HCT116 (cell line): Measurements from ENCODE around the gene SLC29A1. TPM values are rescaled to one million over a fixed set of nuclear protein-coding genes. Genes with fewer than 3 reads are reported as not detected.
A peak's percentile ranks its signal among the peaks of the same experiment; 100 is the strongest.

ENCODE experiments used
- ATAC-seq: fragments of 200-7000 bp; cut with Tn5 transposase; 2 replicates; pipeline ENCODE4 v1.9.1; 2020; ENCODE audit warnings: mild to moderate bottlenecking, moderate library complexity
- BruUV-seq: library from RNA; stranded (reverse); fragments of 400-500 nt; replicated peaks from 2 replicates; lab custom pipeline; 2021; lab: Mats Ljungman, UMichigan
- CTCF ChIA-PET: fragments of 300-600 bp; sonication (Branson Sonifier 250); formaldehyde crosslinking; loops from one replicate; lab custom pipeline; 2021; ENCODE audit warnings: antibody characterized with exemption; lab: Charles Lee
- POLR2A ChIA-PET: fragments of 300-600, 350-600 bp; sonication (Branson Sonifier 250); formaldehyde crosslinking; loops from one replicate; lab custom pipeline; 2021; ENCODE audit warnings: antibody characterized with exemption; lab: Charles Lee
- RAD21 ChIA-PET, 2 experiments: fragments of 300-600 bp; sonication (Branson Sonifier 250); formaldehyde crosslinking; loops; one replicate each; lab custom pipeline; 2023; ENCODE audit warnings: low total read pairs in 2 of 2; ENCODE audit not compliant: uncharacterized antibody in 2 of 2, unreplicated experiment in 2 of 2, low non-redundant PET in 1 of 2; lab: Charles Lee
- DNase-seq: peaks from one replicate; pipeline ENCODE4 v3.0.0-alpha.2; 2010; ENCODE audit warnings: low read depth, low spot score
- H2AFZ ChIP-seq: fragments of 200-600 bp; shearing (Covaris generic), sonication (generic); 2 replicates; pipeline ENCODE4 v1.6.1; 2017; ENCODE audit warnings: low read depth, mixed run types, mixed read lengths, antibody characterized with exemption, low read length; ENCODE audit not compliant: poor library complexity, severe bottlenecking
- H3K27ac ChIP-seq: 2 replicates; pipeline ENCODE4 v1.5.1; 2012; ENCODE audit warnings: low read depth, low read length
- H3K27me3 ChIP-seq: fragments of 200-600 bp; sonication (generic); 2 replicates; pipeline ENCODE4 v1.6.1; 2016; ENCODE audit warnings: mixed run types, low read length, mixed read lengths; ENCODE audit not compliant: insufficient read depth
- H3K36me3 ChIP-seq, 2 experiments: fragments of 200-500 bp in 1 of 2; fragments of 200-600 bp in 1 of 2; sonication (Bioruptor generic) in 1 of 2; sonication (generic) in 1 of 2; 2 replicates each; pipeline versions ENCODE4 v1.5.1 to v1.6.1; 2014 to 2016; ENCODE audit warnings: low read length in 2 of 2, inconsistent platforms in 1 of 2, mixed read lengths in 1 of 2, mixed run types in 1 of 2; ENCODE audit not compliant: insufficient read depth in 2 of 2, control insufficient read depth in 1 of 2
- H3K4me1 ChIP-seq, 2 experiments: fragments of 200-600 bp in 1 of 2; sonication (generic) in 1 of 2; 2 replicates each; pipeline versions ENCODE4 v1.5.1 to v1.6.1; 2012 to 2017; ENCODE audit warnings: low read length in 2 of 2, inconsistent platforms in 1 of 2, mild to moderate bottlenecking in 1 of 2, mixed read lengths in 1 of 2, mixed run types in 1 of 2, moderate library complexity in 1 of 2; ENCODE audit not compliant: insufficient read depth in 2 of 2, control insufficient read depth in 1 of 2
- H3K4me2 ChIP-seq: fragments of 200-600 bp; sonication (generic); 2 replicates; pipeline ENCODE4 v1.6.1; 2017; ENCODE audit warnings: mixed run types, low read length, mixed read lengths
- H3K4me3 ChIP-seq, 2 experiments: fragments of 200-600 bp in 1 of 2; sonication (generic) in 1 of 2; replicated peaks in 1 of 2; 2 replicates each; pipeline ENCODE4 v1.5.1; 2011 to 2016; ENCODE audit warnings: low read length in 2 of 2, control low read depth in 1 of 2, low read depth in 1 of 2, mild to moderate bottlenecking in 1 of 2, mixed read lengths in 1 of 2, mixed run types in 1 of 2
- H3K79me2 ChIP-seq: fragments of 200-600 bp; sonication (generic); 2 replicates; pipeline ENCODE4 v1.6.1; 2017; ENCODE audit warnings: mild to moderate bottlenecking, mixed run types, low read length, moderate library complexity, mixed read lengths; ENCODE audit not compliant: insufficient read depth
- H3K9ac ChIP-seq: fragments of 200-600 bp; sonication (generic); 2 replicates; pipeline ENCODE4 v1.6.1; 2016; ENCODE audit warnings: low read length, mixed read lengths
- H3K9me2 ChIP-seq: fragments of 200-600 bp; sonication (generic), shearing (Covaris generic); 2 replicates; pipeline ENCODE4 v1.6.1; 2017; ENCODE audit warnings: mixed run types, mild to moderate bottlenecking, moderate library complexity; ENCODE audit not compliant: insufficient read depth
- H3K9me3 ChIP-seq, 2 experiments: fragments of 200-500 bp in 1 of 2; fragments of 200-600 bp in 1 of 2; sonication (Bioruptor generic) in 1 of 2; sonication (generic) in 1 of 2; 2 replicates each; pipeline ENCODE4 v1.6.1; 2014 to 2017; ENCODE audit warnings: low read length in 2 of 2, mixed read lengths in 2 of 2, inconsistent platforms in 1 of 2, low read depth in 1 of 2, mild to moderate bottlenecking in 1 of 2, mixed run types in 1 of 2, moderate library complexity in 1 of 2; ENCODE audit not compliant: control insufficient read depth in 1 of 2, insufficient read depth in 1 of 2
- H4K20me1 ChIP-seq: fragments of 200-600 bp; sonication (generic), shearing (Covaris generic); 2 replicates; pipeline ENCODE4 v1.6.1; 2017; ENCODE audit warnings: mixed run types, mild to moderate bottlenecking, moderate library complexity; ENCODE audit not compliant: insufficient read depth
- EGR1 ChIP-seq: IDR thresholded peaks from 2 replicates; pipeline ENCODE4 v1.6.1; 2012; ENCODE audit warnings: low read depth
- ELF1 ChIP-seq: IDR thresholded peaks from 2 replicates; pipeline ENCODE4 v1.6.1; 2012; ENCODE audit warnings: low read depth, borderline replicate concordance
- EZH2 ChIP-seq: fragments of 200-600 bp; sonication (generic); IDR thresholded peaks from 2 replicates; pipeline ENCODE4 v1.6.1; 2017; ENCODE audit warnings: antibody characterized with exemption, mixed run types
- EZH2phosphoT487 ChIP-seq: fragments of 200-600 bp; IDR thresholded peaks from 2 replicates; pipeline ENCODE4 v1.6.1; 2018; ENCODE audit warnings: antibody characterized with exemption, borderline replicate concordance
- FOSL1 ChIP-seq: IDR thresholded peaks from 2 replicates; pipeline ENCODE4 v1.6.1; 2012; ENCODE audit warnings: low read depth
- POLR2A ChIP-seq: IDR thresholded peaks from 2 replicates; pipeline ENCODE4 v1.7.0; 2011; ENCODE audit warnings: borderline replicate concordance; ENCODE audit not compliant: insufficient read depth, insufficient read length; ENCODE audit errors: extremely low read depth
- SRF ChIP-seq: IDR thresholded peaks from 2 replicates; pipeline ENCODE4 v1.6.1; 2012; ENCODE audit warnings: low read depth
- TCF7L2 ChIP-seq: IDR thresholded peaks from 2 replicates; pipeline ENCODE4 v1.7.0; 2011; ENCODE audit warnings: borderline replicate concordance, inconsistent platforms; ENCODE audit not compliant: insufficient read depth, insufficient read length; ENCODE audit errors: extremely low read depth
- ZFX ChIP-seq: fragments of 450-650 bp; IDR thresholded peaks from 2 replicates; pipeline ENCODE4 v1.6.1; 2017
- intact Hi-C: fragments of 100-400 bp; cut with micrococcal nuclease; formaldehyde crosslinking; loops from 2 replicates; pipeline ENCODE4 v1.10.0; 2022
- total RNA-seq: library from RNA; stranded (reverse); gene quantifications from one replicate; pipeline ENCODE4 v1.2.1, GENCODE V29; 2021; ENCODE audit not compliant: unreplicated experiment
- TF ChIP-seq, protein P1 (sequence below): IDR thresholded peaks from 2 replicates; pipeline ENCODE4 v1.6.1; 2012
- TF ChIP-seq, protein P2 (sequence below): IDR thresholded peaks from 2 replicates; pipeline ENCODE4 v1.6.1; 2011; ENCODE audit warnings: mild to moderate bottlenecking, low read length, moderate library complexity; ENCODE audit not compliant: insufficient replicate concordance; ENCODE audit errors: extremely low read depth
- TF ChIP-seq, protein P3 (sequence below): IDR thresholded peaks from 2 replicates; pipeline ENCODE4 v1.6.1; 2012; ENCODE audit warnings: low read depth

SLC29A1 gene
- total RNA-seq, 1 experiment from 2014 or later, result 67.6 TPM

DNA sequence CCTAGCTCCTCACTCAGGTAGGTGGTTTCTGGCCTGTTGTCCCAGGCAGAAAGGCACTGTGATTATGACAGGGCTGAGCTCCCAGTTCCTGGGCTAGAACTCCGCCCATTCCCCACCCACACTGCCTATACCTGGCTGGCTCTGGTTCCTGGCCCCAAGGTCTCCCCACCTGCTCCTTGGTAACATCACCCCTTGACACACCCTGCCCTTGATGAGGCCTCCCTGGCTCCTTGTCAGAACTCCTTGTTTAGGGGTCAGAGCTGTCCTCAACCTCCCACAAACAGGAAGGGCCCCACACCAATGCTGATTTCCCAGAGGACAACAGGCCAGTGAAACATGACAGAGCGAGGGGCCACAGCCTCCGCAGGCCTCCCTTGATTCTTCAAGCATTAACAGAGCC, 22.2 kb upstream of the SLC29A1 start:
- ChIA-PET CTCF (interaction anchor here (2.0 kb wide), 1 partner anchor 20 kb away, joined by 5 read pairs; no protein-coding TSS in a partner anchor), RAD21 (no interaction called here), POLR2A (interaction anchor here (1.3 kb wide), 1 partner anchor 46 kb away, joined by 3 read pairs; the partner anchor contains the start of gene HSP90AB1)
- no peaks in the 10 kb centered on the region for H4K20me1 ChIP-seq
- no peak overlapping the region for H2AFZ ChIP-seq
- no peak overlapping the region for H3K9ac ChIP-seq
- no peaks in the 10 kb centered on the region for H3K9me2 ChIP-seq
- H3K4me1 ChIP-seq, result peaks cover 0 to 10% of the 10 kb centered on the region in 2 experiments; a peak in 2 of 4 replicates
- no peaks in the 10 kb centered on the region for H3K9me3 ChIP-seq
- TF ChIP-seq EGR1, result no peak
- TF ChIP-seq, protein P1, sequence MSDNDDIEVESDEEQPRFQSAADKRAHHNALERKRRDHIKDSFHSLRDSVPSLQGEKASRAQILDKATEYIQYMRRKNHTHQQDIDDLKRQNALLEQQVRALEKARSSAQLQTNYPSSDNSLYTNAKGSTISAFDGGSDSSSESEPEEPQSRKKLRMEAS, result no peak
- no peak overlapping the region for H3K27ac ChIP-seq
- BruUV-seq, result no TSS peak
- H3K36me3 ChIP-seq, result no peaks in the 10 kb centered on the region
- no peaks in the 10 kb centered on the region for H3K27me3 ChIP-seq
- peak; percentile 71 for ATAC-seq
- H3K79me2 ChIP-seq, result no peaks in the 10 kb centered on the region
- no peak for DNase-seq
- H3K4me3 ChIP-seq, result no peak overlapping the region
- intact Hi-C loops, result no loop called here
- H3K4me2 ChIP-seq, result no peak overlapping the region

DNA sequence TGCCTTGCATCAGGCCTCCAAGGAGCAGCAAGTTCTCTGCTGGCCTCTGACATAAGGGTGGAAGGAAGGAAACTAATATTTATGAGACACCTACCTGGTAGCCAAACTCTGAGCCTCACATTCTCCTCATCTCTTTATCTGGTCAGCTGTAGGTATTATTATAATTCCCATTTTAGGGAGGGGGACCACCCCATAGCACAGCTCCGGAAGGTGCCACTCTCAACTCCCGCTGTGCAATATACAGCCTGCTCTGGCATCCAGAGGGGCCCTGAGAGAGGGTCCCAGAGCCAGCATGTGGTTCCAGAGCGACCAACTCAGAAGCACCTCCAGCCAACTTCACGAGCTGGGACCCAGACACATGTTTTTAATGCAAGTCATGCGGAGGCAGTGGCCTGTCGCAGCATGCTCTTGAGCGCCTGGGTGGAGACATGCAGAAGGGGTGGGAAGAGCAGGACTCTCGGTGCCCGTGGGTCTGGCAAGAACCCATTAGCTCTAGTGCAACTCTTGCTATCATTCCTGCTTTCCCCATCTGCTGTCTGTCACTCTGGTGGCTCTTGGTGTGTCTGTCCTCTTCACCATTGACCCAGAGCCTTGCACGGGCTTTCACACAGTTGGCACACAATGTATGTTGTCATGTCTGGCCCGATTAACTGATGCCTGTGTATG, 21.6 kb upstream of the SLC29A1 start:
- Histone ChIP-seq H3K4me1 (peaks cover 0 to 10% of the 10 kb centered on the region in 2 experiments; a peak in 2 of 4 replicates), H3K9me3 (no peaks in the 10 kb centered on the region), H2AFZ (no peak overlapping the region), H3K4me3 (no peak overlapping the region), H3K79me2 (no peaks in the 10 kb centered on the region), H3K9me2 (no peaks in the 10 kb centered on the region), H3K4me2 (no peak overlapping the region), H3K36me3 (no peaks in the 10 kb centered on the region), H3K27me3 (no peaks in the 10 kb centered on the region), H3K9ac (no peak overlapping the region), H4K20me1 (no peaks in the 10 kb centered on the region), H3K27ac (no peak overlapping the region)
- ATAC-seq (no peak), DNase-seq (no peak)
- no TSS peak for BruUV-seq
- ChIA-PET CTCF (interaction anchor here (2.0 kb wide), 1 partner anchor 20 kb away, joined by 5 read pairs; no protein-coding TSS in a partner anchor), POLR2A (interaction anchor here (1.3 kb wide), 1 partner anchor 45 kb away, joined by 3 read pairs; the partner anchor contains the start of gene HSP90AB1), RAD21 (no interaction called here)
- intact Hi-C loops, result no loop called here
- TF ChIP-seq SRF (no peak), TCF7L2 (no peak), EZH2 (no peak), FOSL1 (no peak), POLR2A (no peak), ZFX (no peak), EZH2phosphoT487 (no peak), ELF1 (no peak)
- TF ChIP-seq, protein P2, sequence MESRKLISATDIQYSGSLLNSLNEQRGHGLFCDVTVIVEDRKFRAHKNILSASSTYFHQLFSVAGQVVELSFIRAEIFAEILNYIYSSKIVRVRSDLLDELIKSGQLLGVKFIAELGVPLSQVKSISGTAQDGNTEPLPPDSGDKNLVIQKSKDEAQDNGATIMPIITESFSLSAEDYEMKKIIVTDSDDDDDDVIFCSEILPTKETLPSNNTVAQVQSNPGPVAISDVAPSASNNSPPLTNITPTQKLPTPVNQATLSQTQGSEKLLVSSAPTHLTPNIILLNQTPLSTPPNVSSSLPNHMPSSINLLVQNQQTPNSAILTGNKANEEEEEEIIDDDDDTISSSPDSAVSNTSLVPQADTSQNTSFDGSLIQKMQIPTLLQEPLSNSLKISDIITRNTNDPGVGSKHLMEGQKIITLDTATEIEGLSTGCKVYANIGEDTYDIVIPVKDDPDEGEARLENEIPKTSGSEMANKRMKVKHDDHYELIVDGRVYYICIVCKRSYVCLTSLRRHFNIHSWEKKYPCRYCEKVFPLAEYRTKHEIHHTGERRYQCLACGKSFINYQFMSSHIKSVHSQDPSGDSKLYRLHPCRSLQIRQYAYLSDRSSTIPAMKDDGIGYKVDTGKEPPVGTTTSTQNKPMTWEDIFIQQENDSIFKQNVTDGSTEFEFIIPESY, result no peak
- TF ChIP-seq, protein P3, sequence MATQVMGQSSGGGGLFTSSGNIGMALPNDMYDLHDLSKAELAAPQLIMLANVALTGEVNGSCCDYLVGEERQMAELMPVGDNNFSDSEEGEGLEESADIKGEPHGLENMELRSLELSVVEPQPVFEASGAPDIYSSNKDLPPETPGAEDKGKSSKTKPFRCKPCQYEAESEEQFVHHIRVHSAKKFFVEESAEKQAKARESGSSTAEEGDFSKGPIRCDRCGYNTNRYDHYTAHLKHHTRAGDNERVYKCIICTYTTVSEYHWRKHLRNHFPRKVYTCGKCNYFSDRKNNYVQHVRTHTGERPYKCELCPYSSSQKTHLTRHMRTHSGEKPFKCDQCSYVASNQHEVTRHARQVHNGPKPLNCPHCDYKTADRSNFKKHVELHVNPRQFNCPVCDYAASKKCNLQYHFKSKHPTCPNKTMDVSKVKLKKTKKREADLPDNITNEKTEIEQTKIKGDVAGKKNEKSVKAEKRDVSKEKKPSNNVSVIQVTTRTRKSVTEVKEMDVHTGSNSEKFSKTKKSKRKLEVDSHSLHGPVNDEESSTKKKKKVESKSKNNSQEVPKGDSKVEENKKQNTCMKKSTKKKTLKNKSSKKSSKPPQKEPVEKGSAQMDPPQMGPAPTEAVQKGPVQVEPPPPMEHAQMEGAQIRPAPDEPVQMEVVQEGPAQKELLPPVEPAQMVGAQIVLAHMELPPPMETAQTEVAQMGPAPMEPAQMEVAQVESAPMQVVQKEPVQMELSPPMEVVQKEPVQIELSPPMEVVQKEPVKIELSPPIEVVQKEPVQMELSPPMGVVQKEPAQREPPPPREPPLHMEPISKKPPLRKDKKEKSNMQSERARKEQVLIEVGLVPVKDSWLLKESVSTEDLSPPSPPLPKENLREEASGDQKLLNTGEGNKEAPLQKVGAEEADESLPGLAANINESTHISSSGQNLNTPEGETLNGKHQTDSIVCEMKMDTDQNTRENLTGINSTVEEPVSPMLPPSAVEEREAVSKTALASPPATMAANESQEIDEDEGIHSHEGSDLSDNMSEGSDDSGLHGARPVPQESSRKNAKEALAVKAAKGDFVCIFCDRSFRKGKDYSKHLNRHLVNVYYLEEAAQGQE, result no peak
